B cell (primary cell): ENCODE data around the gene TMEM151A. TPM values are rescaled to one million over a fixed set of nuclear protein-coding genes. Genes with fewer than 3 reads are reported as not detected.

Experiments
- ATAC-seq: fragments of 200-7000 bp; cut with Tn5 transposase; one replicate; pipeline ENCODE4 v1.10.0; 2021; ENCODE audit warnings: low read depth, mild to moderate bottlenecking, moderate number of reproducible peaks, moderate library complexity
- CTCF ChIA-PET: fragments of 350-600 bp; sonication (Branson Sonifier 250); formaldehyde crosslinking; loops from one replicate; lab custom pipeline; 2021; ENCODE audit warnings: antibody characterized with exemption, inconsistent platforms; lab: Charles Lee
- POLR2A ChIA-PET: fragments of 350-600 bp; sonication (Branson Sonifier 250); formaldehyde crosslinking; loops from one replicate; lab custom pipeline; 2021; ENCODE audit warnings: antibody characterized with exemption; lab: Charles Lee
- DNase-seq: peaks from one replicate; pipeline ENCODE4 v3.0.0; 2013
- H2AFZ ChIP-seq: 2 replicates; pipeline ENCODE4 v1.6.1; 2012; ENCODE audit warnings: mild to moderate bottlenecking, low read depth, low read length; ENCODE audit not compliant: insufficient read depth, poor library complexity, severe bottlenecking
- H3K27ac ChIP-seq, 2 donors: 1 replicate in 1 of 2; 2 replicates in 1 of 2; pipeline ENCODE4 v1.5.1; 2012 to 2013; ENCODE audit warnings: low read length in 2 of 2, mild to moderate bottlenecking in 2 of 2, moderate library complexity in 1 of 2
- H3K27me3 ChIP-seq, 4 experiments: fragments of 200-600 bp in 1 of 4; sonication (generic) in 1 of 4; replicated peaks in 1 of 4; 1 replicate in 2 of 4; 2 replicates in 2 of 4; pipeline versions ENCODE4 v1.6.1 to v1.7.0; 2013 to 2016; ENCODE audit warnings: low read length in 3 of 4, mild to moderate bottlenecking in 2 of 4, mixed read lengths in 1 of 4, moderate library complexity in 1 of 4; ENCODE audit not compliant: insufficient read depth in 4 of 4, control insufficient read depth in 3 of 4; ENCODE audit errors: control extremely low read depth in 1 of 4
- H3K36me3 ChIP-seq, 2 experiments: replicated peaks in 1 of 2; 1 replicate in 1 of 2; 2 replicates in 1 of 2; pipeline versions ENCODE4 v1.6.1 to v1.7.1; 2013; ENCODE audit warnings: low read length in 1 of 2; ENCODE audit not compliant: insufficient read depth in 2 of 2, control insufficient read depth in 1 of 2; ENCODE audit errors: control extremely low read depth in 1 of 2, extremely low read depth in 1 of 2
- H3K4me1 ChIP-seq, 2 donors: fragments of 200-600 bp in 1 of 2; sonication (generic) in 1 of 2; 1 replicate in 1 of 2; 2 replicates in 1 of 2; pipeline versions ENCODE4 v1.5.1 to v1.6.1; 2013 to 2017; ENCODE audit warnings: low read length in 2 of 2; ENCODE audit not compliant: control insufficient read depth in 2 of 2, insufficient read depth in 2 of 2
- H3K4me2 ChIP-seq: replicated peaks from 2 replicates; pipeline ENCODE3; 2012; ENCODE audit warnings: mild to moderate bottlenecking, low read depth, low read length; ENCODE audit not compliant: poor library complexity, severe bottlenecking
- H3K4me3 ChIP-seq, 5 experiments: fragments of 200-600 bp in 1 of 5; sonication (generic) in 1 of 5; 1 replicate in 3 of 5; 2 replicates in 2 of 5; pipeline versions ENCODE4 v1.5.1 to v1.7.0; 2011 to 2016; ENCODE audit warnings: low read length in 4 of 5, mild to moderate bottlenecking in 4 of 5, low read depth in 2 of 5, control low read depth in 1 of 5, moderate library complexity in 1 of 5; ENCODE audit not compliant: insufficient read depth in 1 of 5; ENCODE audit errors: control extremely low read depth in 1 of 5, extremely low read depth in 1 of 5
- H3K79me2 ChIP-seq: fragments of 200-600 bp; sonication (generic); one replicate; pipeline ENCODE4 v1.6.0; 2016; ENCODE audit warnings: low read length; ENCODE audit not compliant: control insufficient read depth, insufficient read depth
- H3K9ac ChIP-seq: fragments of 200-600 bp; sonication (generic); 2 replicates; pipeline ENCODE4 v1.6.1; 2017; ENCODE audit warnings: mild to moderate bottlenecking, low read length, moderate library complexity
- H3K9me3 ChIP-seq, 3 donors: one replicate each; pipeline versions ENCODE4 v1.6.1 to v1.7.1; 2013; ENCODE audit warnings: low read length in 2 of 3; ENCODE audit not compliant: control insufficient read depth in 2 of 3, insufficient read depth in 1 of 3; ENCODE audit errors: control extremely low read depth in 1 of 3
- H4K20me1 ChIP-seq: 2 replicates; pipeline ENCODE4 v1.6.0; 2012; ENCODE audit warnings: mild to moderate bottlenecking, low read length; ENCODE audit not compliant: insufficient read depth, control insufficient read depth, poor library complexity, severe bottlenecking
- H3K27ac Mint-ChIP-seq: one replicate; pipeline ENCODE4 v1.8.0; 2021; ENCODE audit warnings: mixed read lengths
- H3K27me3 Mint-ChIP-seq: one replicate; pipeline ENCODE4 v1.8.0; 2021; ENCODE audit warnings: mixed read lengths
- H3K4me1 Mint-ChIP-seq: one replicate; pipeline ENCODE4 v1.8.0; 2021; ENCODE audit warnings: mixed read lengths
- H3K4me3 Mint-ChIP-seq: one replicate; pipeline ENCODE4 v1.8.0; 2021; ENCODE audit warnings: mixed read lengths
- H3K9me3 Mint-ChIP-seq: one replicate; pipeline ENCODE4 v1.8.0; 2022; ENCODE audit warnings: mixed read lengths; ENCODE audit not compliant: insufficient read depth
- EZH2 ChIP-seq: IDR thresholded peaks from 2 replicates; pipeline ENCODE4 v1.6.1; 2012; ENCODE audit warnings: borderline replicate concordance, low read depth, mild to moderate bottlenecking, moderate library complexity, low read length; ENCODE audit not compliant: insufficient read depth, poor library complexity, severe bottlenecking
- WGBS: methylation state at CpG from one replicate; pipeline ENCODE4 v1.1.5; 2013; ENCODE audit warnings: missing lambda C conversion rate; ENCODE audit not compliant: insufficient coverage; 5-methylcytosine and 5-hydroxymethylcytosine counted together
- intact Hi-C: fragments of 100-400 bp; cut with micrococcal nuclease; formaldehyde crosslinking; loops from one replicate; pipeline ENCODE4 v1.10.0; 2022
- polyA plus RNA-seq: library from polyadenylated mRNA; depleted of rRNA; stranded (reverse); fragments of >200 nt; gene quantifications from 2 replicates; pipeline ENCODE4 v1.2.3, GENCODE V29; 2012
- total RNA-seq, 2 donors: library from RNA; stranded (reverse); fragments of 120-200 nt in 1 of 2; gene quantifications; 1 replicate in 1 of 2; 2 replicates in 1 of 2; pipeline versions ENCODE4 v1.2.3 to v1.2.4, GENCODE V29; 2013 to 2022
- TF ChIP-seq, protein P1 (sequence below): fragments of 200-600 bp; IDR thresholded peaks from one replicate; pipeline ENCODE4 v1.8.0; 2022; ENCODE audit warnings: antibody characterized with exemption, mild to moderate bottlenecking

The TMEM151A gene
- total and polyA plus RNA-seq, 2 donors (not counting 1 experiment from before 2014, with no cell fraction given), result 0.17 to 1.1 TPM

DNA sequence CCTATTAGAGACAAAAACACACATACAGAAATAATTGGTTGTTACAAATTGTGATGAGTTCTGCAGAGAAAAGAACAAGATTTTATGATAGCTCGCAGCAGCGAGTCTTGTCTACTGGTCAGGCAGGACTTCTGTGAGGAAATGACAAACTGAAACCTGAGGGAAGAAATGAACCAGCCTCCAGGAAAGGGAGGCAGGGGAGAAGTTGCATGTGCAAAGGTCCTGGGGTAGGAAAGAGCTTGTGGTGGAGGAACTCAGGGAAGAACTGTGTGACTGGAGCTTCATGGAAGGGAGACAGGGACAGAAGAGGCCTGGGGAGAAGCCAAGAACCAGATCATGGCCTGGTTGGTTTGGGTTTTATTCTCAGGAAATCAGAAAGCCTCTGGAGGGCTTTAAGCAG is 32.5 kb upstream of the TMEM151A start:
- no peak overlapping the region for H2AFZ ChIP-seq
- ATAC-seq (no peak), DNase-seq (no peak)
- Mint-ChIP-seq H3K9me3 (no peaks in the 10 kb centered on the region), H3K4me3 (peak overlapping the region; percentile 98), H3K4me1 (peaks cover 25% of the 10 kb centered on the region), H3K27ac (no peak overlapping the region), H3K27me3 (no peaks in the 10 kb centered on the region)
- H3K9me3 ChIP-seq, result no peaks in the 10 kb centered on the region
- no peaks in the 10 kb centered on the region for H3K27me3 ChIP-seq
- H3K4me1 ChIP-seq, result peaks cover 13 to 18% of the 10 kb centered on the region in 2 donors
- TF ChIP-seq EZH2, result no peak
- TF ChIP-seq, protein P1, sequence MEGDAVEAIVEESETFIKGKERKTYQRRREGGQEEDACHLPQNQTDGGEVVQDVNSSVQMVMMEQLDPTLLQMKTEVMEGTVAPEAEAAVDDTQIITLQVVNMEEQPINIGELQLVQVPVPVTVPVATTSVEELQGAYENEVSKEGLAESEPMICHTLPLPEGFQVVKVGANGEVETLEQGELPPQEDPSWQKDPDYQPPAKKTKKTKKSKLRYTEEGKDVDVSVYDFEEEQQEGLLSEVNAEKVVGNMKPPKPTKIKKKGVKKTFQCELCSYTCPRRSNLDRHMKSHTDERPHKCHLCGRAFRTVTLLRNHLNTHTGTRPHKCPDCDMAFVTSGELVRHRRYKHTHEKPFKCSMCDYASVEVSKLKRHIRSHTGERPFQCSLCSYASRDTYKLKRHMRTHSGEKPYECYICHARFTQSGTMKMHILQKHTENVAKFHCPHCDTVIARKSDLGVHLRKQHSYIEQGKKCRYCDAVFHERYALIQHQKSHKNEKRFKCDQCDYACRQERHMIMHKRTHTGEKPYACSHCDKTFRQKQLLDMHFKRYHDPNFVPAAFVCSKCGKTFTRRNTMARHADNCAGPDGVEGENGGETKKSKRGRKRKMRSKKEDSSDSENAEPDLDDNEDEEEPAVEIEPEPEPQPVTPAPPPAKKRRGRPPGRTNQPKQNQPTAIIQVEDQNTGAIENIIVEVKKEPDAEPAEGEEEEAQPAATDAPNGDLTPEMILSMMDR, result no peak
- H3K36me3 ChIP-seq, result peaks cover 0 to 34% of the 10 kb centered on the region in 2 experiments
- no peak overlapping the region for H3K9ac ChIP-seq
- H3K27ac ChIP-seq, result no peak overlapping the region
- no peak overlapping the region for H3K4me3 ChIP-seq
- WGBS, result 100% methylated on average over 2 of the region's 2 CpGs
- ChIA-PET POLR2A (interaction anchor here (1.2 kb wide), 1 partner anchor 190 kb away, joined by 3 read pairs; no protein-coding TSS in a partner anchor), CTCF (interaction anchor here (1.0 to 1.3 kb wide), 3 partner anchors 53 to 191 kb away, joined by 3 to 5 read pairs (median 3); no protein-coding TSS in a partner anchor)
- intact Hi-C loops, result no loop called here
- H3K79me2 ChIP-seq, result peaks cover 7% of the 10 kb centered on the region
- no peak overlapping the region for H3K4me2 ChIP-seq
- H4K20me1 ChIP-seq, result peaks cover 16% of the 10 kb centered on the region

DNA sequence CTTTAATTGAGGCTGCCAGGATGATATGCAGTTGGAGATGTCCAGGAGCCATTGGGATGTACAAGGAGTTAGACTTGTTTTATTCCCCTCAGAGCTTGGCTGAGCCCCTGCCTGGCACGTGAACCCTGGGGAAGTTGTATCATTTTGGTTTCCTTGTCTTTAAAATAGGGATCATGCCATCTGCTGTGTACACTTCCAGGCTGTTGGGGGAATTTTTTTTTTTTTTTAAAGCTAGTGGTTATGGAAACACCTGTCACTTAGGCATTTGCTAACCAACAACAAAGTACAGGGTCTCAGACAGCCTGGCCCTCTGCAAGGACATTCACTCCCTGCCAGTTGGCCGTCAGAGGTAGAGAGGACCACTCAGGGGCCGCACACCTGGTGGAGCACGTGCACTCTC is 31.7 kb upstream of the TMEM151A start:
- ChIA-PET POLR2A (no interaction called here), CTCF (no interaction called here)
- no peak overlapping the region for H3K4me2 ChIP-seq
- H3K79me2 ChIP-seq, result peaks cover 7% of the 10 kb centered on the region
- H3K4me1 ChIP-seq, result peaks cover 13 to 18% of the 10 kb centered on the region in 2 donors
- no peak overlapping the region for H3K27ac ChIP-seq
- peaks cover 0 to 39% of the 10 kb centered on the region in 2 experiments for H3K36me3 ChIP-seq
- no peak for TF ChIP-seq EZH2
- H3K27me3 ChIP-seq, result no peaks in the 10 kb centered on the region
- intact Hi-C loops, result no loop called here
- ATAC-seq, result no peak
- H3K27me3 Mint-ChIP-seq, result no peaks in the 10 kb centered on the region
- H3K9me3 ChIP-seq, result no peaks in the 10 kb centered on the region
- no peak for DNase-seq
- no peaks in the 10 kb centered on the region for H3K9me3 Mint-ChIP-seq
- H3K27ac Mint-ChIP-seq, result no peak overlapping the region
- H3K4me1 Mint-ChIP-seq, result peaks cover 25% of the 10 kb centered on the region
- H2AFZ ChIP-seq, result no peak overlapping the region
- 95% methylated on average over 4 of the region's 4 CpGs for WGBS
- no peak overlapping the region for H3K9ac ChIP-seq
- no peak overlapping the region for H3K4me3 Mint-ChIP-seq
- peaks cover 16% of the 10 kb centered on the region for H4K20me1 ChIP-seq
- no peak overlapping the region for H3K4me3 ChIP-seq
